Measurements from ENCODE around the gene SKI.
A peak's percentile ranks its signal among the peaks of the same experiment; 100 is the strongest.

Gene SKI

DNA sequence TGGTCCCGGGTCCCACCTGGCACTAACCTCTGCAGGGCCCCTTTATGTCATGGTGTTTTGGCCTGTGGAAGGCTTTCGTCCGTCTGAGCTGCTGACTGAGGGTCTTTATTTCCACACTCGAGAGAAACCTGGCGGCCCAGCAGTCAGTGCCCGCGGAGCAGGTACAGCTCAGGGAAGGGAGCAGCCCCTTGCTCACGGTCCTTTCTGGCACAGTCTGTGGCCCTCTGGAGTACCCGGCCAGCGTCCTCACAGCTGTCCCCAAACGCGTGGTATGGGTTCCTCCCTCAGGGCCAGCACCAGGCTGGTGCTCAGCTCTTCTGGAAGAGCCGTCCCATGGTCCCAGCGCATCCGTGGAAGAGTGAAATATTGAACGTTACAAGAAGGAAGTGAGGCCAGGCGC lies 24.3 kb downstream of the SKI start:
- TF ChIP-seq, protein P1, sequence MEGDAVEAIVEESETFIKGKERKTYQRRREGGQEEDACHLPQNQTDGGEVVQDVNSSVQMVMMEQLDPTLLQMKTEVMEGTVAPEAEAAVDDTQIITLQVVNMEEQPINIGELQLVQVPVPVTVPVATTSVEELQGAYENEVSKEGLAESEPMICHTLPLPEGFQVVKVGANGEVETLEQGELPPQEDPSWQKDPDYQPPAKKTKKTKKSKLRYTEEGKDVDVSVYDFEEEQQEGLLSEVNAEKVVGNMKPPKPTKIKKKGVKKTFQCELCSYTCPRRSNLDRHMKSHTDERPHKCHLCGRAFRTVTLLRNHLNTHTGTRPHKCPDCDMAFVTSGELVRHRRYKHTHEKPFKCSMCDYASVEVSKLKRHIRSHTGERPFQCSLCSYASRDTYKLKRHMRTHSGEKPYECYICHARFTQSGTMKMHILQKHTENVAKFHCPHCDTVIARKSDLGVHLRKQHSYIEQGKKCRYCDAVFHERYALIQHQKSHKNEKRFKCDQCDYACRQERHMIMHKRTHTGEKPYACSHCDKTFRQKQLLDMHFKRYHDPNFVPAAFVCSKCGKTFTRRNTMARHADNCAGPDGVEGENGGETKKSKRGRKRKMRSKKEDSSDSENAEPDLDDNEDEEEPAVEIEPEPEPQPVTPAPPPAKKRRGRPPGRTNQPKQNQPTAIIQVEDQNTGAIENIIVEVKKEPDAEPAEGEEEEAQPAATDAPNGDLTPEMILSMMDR (IDR thresholded peaks at IDR 0.05): no peak
- H3K27ac ChIP-seq: no peak overlapping the region
- peaks cover 10% of the 10 kb centered on the region for H3K9me3 ChIP-seq
- peaks cover 23 to 42% of the 10 kb centered on the region in 2 experiments for H3K4me1 ChIP-seq (ENCODE audit: control insufficient read depth in 1 of 2, insufficient read depth in 1 of 2, low read depth in 1 of 2, low read length in 1 of 2)
- no peaks in the 10 kb centered on the region for H3K27me3 ChIP-seq
- no peak overlapping the region for H3K4me3 ChIP-seq (ENCODE audit: low read depth in 1 of 2, low read length in 1 of 2)
- H3K36me3 ChIP-seq: no peaks in the 10 kb centered on the region

DNA sequence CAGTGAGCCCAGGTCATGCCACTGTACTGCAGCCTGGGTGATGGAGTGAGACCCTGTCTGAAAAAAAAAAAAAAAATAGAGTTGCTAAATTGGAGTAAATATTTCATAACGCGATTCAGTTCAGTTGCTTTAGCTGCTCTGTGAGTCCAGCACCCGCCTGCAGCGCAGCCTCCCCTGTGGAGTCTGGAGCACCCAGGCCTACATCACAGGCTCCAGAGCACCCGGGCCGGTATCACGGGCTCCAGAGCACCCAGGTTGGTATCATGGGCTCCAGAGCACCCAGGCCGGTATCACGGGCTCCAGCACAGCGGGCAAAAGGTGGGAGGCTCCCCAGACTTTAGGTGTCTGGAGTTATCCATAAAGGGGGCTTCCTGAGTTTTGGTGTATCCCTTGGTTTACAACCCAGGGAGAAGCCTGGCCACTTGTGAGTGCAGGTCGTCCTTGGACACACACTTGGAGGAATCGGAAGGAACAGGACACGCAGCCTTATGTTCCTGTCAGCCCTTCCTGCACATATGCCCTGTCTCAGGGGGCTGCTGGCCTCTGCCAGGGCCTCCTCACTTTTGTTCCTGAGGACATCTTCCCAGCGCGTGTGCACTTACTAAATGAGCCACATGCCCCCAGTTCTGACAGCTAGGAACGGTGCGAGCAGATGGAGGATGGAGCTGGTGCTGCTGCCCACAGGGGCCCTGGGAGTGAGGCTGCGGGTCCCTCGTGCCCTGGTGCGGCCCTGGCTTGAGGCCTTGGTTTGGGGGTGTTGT lies 25.1 kb downstream of the SKI start:
- no peak overlapping the region for H3K27ac ChIP-seq
- no peak overlapping the region for H3K4me3 ChIP-seq (ENCODE audit: low read depth in 1 of 2, low read length in 1 of 2)
- H3K36me3 ChIP-seq: no peaks in the 10 kb centered on the region
- H3K9me3 ChIP-seq: peaks cover 10% of the 10 kb centered on the region
- peaks cover 20 to 40% of the 10 kb centered on the region in 2 experiments for H3K4me1 ChIP-seq (ENCODE audit: control insufficient read depth in 1 of 2, insufficient read depth in 1 of 2, low read depth in 1 of 2, low read length in 1 of 2)
- TF ChIP-seq, protein P1 (IDR thresholded peaks at IDR 0.05): no peak
- H3K27me3 ChIP-seq: no peaks in the 10 kb centered on the region

DNA sequence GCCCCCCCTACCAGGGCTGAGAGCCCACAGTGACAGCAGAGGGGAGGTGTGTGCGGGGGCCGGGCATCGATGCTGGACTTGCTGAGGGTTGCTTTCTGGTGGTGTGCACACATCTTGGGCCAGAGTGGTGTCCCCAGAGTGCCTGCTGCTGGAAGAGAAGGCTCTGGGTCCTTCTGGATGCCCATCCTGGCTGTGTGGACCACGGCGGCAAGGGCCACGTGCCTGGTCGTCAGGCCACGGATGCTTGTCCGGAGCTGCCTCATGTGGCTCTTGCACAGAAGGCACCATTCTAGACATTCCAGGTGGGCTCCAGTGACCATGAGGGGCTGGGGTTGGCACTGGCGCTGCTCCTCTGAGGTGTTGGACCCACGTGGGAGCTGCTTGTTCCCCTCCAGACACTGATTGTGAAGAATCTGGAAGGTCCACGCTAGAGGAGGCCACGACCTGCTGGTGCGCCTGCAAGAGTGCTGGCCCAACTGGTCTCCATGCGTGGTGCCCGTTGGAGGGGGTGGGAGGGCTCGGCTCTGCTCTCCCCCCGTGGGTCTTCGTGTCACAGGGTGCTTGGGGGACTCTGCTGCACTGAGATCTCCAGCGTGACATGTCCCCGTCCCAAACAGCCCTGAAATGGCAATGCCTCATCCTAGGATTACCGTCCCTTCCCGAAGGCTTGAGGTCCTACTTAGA lies 25.8 kb downstream of the SKI start:
- Histone ChIP-seq H3K4me1 (ENCODE audit: control insufficient read depth in 1 of 2, insufficient read depth in 1 of 2, low read depth in 1 of 2, low read length in 1 of 2) (peaks cover 27 to 45% of the 10 kb centered on the region in 2 experiments), H3K9me3 (peaks cover 10% of the 10 kb centered on the region), H3K27ac (peak overlapping the region; percentile 88), H3K36me3 (no peaks in the 10 kb centered on the region), H3K4me3 (ENCODE audit: low read depth in 1 of 2, low read length in 1 of 2) (no peak overlapping the region), H3K27me3 (no peaks in the 10 kb centered on the region)
- TF ChIP-seq, protein P1 (IDR thresholded peaks at IDR 0.05): no peak

DNA sequence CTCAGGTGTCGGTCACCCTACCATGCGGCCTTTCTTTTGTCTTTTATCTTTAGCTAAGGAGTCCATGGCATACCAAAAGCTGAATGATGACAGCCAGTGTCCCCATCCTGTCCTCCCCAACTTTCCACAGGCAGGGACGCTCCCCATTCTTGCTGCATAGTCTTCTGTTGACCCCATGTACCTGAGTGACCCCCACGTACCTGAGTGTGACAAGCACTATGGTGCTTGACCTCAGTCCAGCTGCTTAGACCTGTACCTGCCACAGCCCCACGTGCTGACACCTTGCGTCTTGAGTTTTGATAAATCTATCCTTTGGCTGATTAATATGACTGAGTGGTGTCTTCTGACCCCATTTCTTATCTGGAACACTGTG lies 26.9 kb downstream of the SKI start:
- Histone ChIP-seq H3K36me3 (no peaks in the 10 kb centered on the region), H3K9me3 (peaks cover 10% of the 10 kb centered on the region), H3K4me1 (ENCODE audit: control insufficient read depth in 1 of 2, insufficient read depth in 1 of 2, low read depth in 1 of 2, low read length in 1 of 2) (peaks cover 27 to 46% of the 10 kb centered on the region in 2 experiments), H3K4me3 (ENCODE audit: low read depth in 1 of 2, low read length in 1 of 2) (peak overlapping the region in 1 of 2 experiments; percentile 13), H3K27ac (peak overlapping the region; percentile 88), H3K27me3 (no peaks in the 10 kb centered on the region)
- TF ChIP-seq, protein P1 (IDR thresholded peaks at IDR 0.05): no peak

DNA sequence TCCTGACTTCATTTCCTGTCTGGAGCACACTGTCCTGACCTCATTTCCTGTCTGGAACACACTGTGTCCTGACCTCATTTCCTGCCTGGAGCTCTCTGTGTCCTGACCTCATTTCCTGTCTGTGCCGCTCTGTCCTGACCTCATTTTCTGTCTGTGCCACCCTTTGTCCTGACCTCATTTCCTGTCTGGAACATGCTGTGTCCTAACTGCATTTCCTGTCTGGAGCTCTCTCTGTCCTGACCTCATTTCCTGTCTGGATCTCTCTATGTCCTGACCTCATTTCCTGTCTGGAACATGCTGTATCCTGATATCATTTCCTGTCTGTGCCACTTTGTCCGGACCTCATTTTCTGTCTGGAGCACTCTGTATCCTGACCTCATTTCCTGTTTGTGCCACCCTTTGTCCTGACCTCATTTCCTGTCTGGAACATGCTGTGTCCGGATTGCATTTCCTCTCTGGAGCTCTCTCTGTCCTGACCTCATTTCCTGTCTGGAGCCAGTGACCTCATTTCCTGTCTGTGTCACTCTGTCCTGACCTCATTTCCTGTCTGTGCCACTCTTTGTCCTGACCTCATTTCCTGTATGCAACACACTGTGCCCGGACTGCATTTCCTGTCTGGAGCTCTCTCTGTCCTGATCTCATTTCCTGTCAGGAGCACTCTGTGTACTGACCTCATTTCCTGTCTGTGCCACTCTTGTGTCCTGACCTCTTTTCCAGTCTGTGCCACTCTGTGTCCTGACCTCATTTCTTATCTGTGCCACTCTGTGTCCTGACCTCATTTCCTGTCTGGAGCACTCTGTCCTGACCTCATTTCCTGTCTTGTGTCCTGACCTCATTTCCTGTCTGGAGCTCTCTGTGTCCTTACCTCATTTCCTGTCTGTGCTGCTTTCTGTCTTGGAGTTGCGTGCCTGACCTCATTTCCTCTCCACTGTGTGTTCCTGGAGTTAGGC lies 27.6 kb downstream of the SKI start:
- Histone ChIP-seq H3K27ac (peak overlapping the region; percentile 88), H3K4me1 (ENCODE audit: control insufficient read depth in 1 of 2, insufficient read depth in 1 of 2, low read depth in 1 of 2, low read length in 1 of 2) (peaks cover 27 to 43% of the 10 kb centered on the region in 2 experiments), H3K9me3 (peaks cover 10% of the 10 kb centered on the region), H3K27me3 (no peaks in the 10 kb centered on the region), H3K4me3 (ENCODE audit: low read depth in 1 of 2, low read length in 1 of 2) (peak overlapping the region in 1 of 2 experiments; percentile 13), H3K36me3 (no peaks in the 10 kb centered on the region)
- TF ChIP-seq, protein P1 (IDR thresholded peaks at IDR 0.05): no peak

Data from neutrophil (primary cell).